HG03439 (cell line): ENCODE data around the gene CD7.

Experiments used
- ATAC-seq: cut with Tn5 transposase; IDR thresholded peaks from one replicate; pipeline ENCODE4 v1.9.1; 2021; ENCODE audit warnings: mild to moderate bottlenecking, moderate library complexity; ENCODE audit not compliant: unreplicated experiment

CD7 gene

GRCh38 chr17:82266142-82266541 lies 51.3 kb downstream of the CD7 start:
- no peak for ATAC-seq
